ENCODE measurements around the gene LOXL1.

- TF ChIP-seq CTCF (IDR thresholded peaks at IDR 0.05) = no peak
- no peak for TF ChIP-seq POLR2A (IDR thresholded peaks at IDR 0.05)
Observed at GRCh38 chr15:73952913-73953750, 26.9 kb downstream of the LOXL1 start.

Data from testis (tissue), 2 donors.